GM12891 (cell line): Measurements from ENCODE around the gene NEGR1.

Experiments
- DNase-seq: peaks from one replicate; pipeline ENCODE4 v3.0.0; 2011; ENCODE audit warnings: low spot score; ENCODE audit not compliant: insufficient read length
- FAIRE-seq: peaks from 2 replicates; lab custom pipeline; 2011; peaks lifted over from hg19 to GRCh38; lab: Jason Lieb, UNC
- PAX5 ChIP-seq: IDR thresholded peaks from 2 replicates; pipeline ENCODE4 v1.6.1; 2011; ENCODE audit warnings: low read length, moderate library complexity, mild to moderate bottlenecking; ENCODE audit not compliant: insufficient read depth, severe bottlenecking
- POLR2A ChIP-seq: IDR thresholded peaks from 2 replicates; pipeline ENCODE4 v1.6.1; 2011; ENCODE audit warnings: low read depth, low read length, control low read depth
- POLR2AphosphoS5 ChIP-seq: IDR thresholded peaks from 2 replicates; pipeline ENCODE4 v1.6.1; 2011; ENCODE audit warnings: low read depth, low read length, control low read depth
- POU2F2 ChIP-seq: IDR thresholded peaks from 2 replicates; pipeline ENCODE4 v1.6.1; 2011; ENCODE audit warnings: low read depth, mild to moderate bottlenecking, control low read depth, low read length, moderate library complexity
- SPI1 ChIP-seq: IDR thresholded peaks from 2 replicates; pipeline ENCODE4 v1.6.1; 2011; ENCODE audit warnings: low read depth, low read length, control low read depth
- TAF1 ChIP-seq: IDR thresholded peaks from 2 replicates; pipeline ENCODE4 v1.6.1; 2011; ENCODE audit warnings: low read depth, low read length, control low read depth

The NEGR1 gene

GRCh38 chr1:71542155-71542554 is 740.2 kb downstream of the NEGR1 start:
- DNase-seq (no peak), FAIRE-seq (no peak)
- TF ChIP-seq POLR2AphosphoS5 (no peak), PAX5 (no peak), POLR2A (no peak), TAF1 (no peak), POU2F2 (no peak), SPI1 (no peak)

- no peak for DNase-seq
- TF ChIP-seq SPI1 (no peak), POLR2AphosphoS5 (no peak), POLR2A (no peak)
- FAIRE-seq: no peak
Measured at GRCh38 chr1:71533950-71534349, 748.4 kb downstream of the NEGR1 start.

DNA sequence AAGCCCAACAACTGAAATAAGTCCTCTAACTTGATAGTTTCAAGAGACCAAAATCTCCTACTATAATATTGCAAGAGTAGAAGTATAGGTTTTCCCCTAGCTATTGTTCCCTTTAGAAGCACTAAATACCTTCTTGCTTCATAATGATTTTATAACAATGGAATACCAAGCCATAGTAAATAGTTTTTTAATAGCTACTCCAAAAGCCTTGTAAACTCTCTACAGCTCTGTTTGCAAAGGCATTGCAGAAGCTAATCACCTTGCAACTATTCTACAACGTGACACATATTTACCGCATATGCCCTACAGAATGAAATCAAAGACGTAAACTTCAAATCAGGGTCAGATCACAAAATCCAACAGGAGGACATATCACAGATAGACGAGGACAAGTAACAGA is 750.0 kb downstream of the NEGR1 start:
- DNase-seq (no peak), FAIRE-seq (no peak)
- TF ChIP-seq POU2F2: no peak
- no peak for TF ChIP-seq POLR2AphosphoS5
- TF ChIP-seq PAX5: no peak
- no peak for TF ChIP-seq TAF1
- no peak for TF ChIP-seq POLR2A
- no peak for TF ChIP-seq SPI1

GRCh38 chr1:71526824-71527223 is 755.5 kb downstream of the NEGR1 start:
- TF ChIP-seq POU2F2 (no peak), PAX5 (no peak), POLR2AphosphoS5 (no peak), POLR2A (no peak), SPI1 (no peak), TAF1 (no peak)
- no peak for FAIRE-seq

DNA sequence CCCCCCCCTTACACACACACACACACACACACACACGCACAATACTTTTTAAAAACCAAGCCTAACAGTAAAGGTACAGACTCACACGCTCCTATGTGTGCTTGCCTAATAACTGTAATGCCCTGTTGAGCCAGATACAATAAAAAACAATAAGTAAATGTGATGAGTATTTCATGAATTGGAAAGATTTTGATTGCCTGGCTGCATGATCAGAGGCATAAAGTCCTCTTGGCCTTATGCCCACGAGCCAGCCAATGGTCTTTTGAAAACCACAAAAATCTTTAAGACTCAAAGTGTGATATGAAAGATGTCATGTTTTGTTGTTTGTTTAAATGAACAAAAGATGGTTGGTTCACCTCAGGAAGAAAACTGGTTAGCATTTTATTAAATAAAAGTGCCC is 759.6 kb downstream of the NEGR1 start:
- FAIRE-seq: no peak
- no peak for DNase-seq

More at GRCh38 chr1:71526824-71527223, 755.5 kb downstream of the NEGR1 start:
- DNase-seq: no peak

DNA sequence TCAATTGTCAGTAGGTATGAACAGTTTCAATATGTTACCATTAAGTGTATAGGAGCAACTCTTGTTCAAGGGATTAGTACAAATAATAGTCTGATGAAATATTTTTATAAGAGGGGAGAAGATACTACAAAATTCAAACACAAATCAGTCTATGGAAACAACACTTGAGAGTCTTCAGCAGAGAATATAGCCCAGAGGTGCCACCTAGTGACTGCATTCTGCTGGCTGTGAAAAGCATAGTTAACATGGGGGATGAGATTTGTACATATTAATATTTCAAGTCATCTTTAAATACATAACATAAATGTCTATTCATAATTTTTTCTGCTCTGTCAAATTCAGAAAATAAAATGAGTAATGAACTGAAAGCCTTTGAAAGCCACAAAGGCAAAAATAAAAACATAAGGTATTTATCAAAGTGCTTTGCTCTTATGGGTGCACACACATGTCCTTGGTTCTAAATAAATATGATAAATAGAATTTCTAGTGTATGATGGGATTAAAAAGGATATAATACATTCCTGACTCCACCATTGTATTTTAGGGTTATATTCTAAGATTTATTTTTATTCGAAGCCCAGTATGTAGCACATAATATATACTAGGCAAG is 760.6 kb downstream of the NEGR1 start:
- DNase-seq: no peak

More for the DNA sequence above, 759.6 kb downstream of the NEGR1 start:
- TF ChIP-seq POU2F2: no peak
- TF ChIP-seq POLR2AphosphoS5: no peak
- TF ChIP-seq POLR2A: no peak

GRCh38 chr1:71511505-71511904 is 770.8 kb downstream of the NEGR1 start:
- no peak for DNase-seq
- TF ChIP-seq POU2F2 (no peak), SPI1 (no peak), TAF1 (no peak), POLR2A (no peak), POLR2AphosphoS5 (no peak), PAX5 (no peak)
- FAIRE-seq: no peak

More for the DNA sequence above, 760.6 kb downstream of the NEGR1 start:
- TF ChIP-seq POLR2A (no peak), PAX5 (no peak), POU2F2 (no peak), TAF1 (no peak), POLR2AphosphoS5 (no peak), SPI1 (no peak)
- no peak for FAIRE-seq

DNA sequence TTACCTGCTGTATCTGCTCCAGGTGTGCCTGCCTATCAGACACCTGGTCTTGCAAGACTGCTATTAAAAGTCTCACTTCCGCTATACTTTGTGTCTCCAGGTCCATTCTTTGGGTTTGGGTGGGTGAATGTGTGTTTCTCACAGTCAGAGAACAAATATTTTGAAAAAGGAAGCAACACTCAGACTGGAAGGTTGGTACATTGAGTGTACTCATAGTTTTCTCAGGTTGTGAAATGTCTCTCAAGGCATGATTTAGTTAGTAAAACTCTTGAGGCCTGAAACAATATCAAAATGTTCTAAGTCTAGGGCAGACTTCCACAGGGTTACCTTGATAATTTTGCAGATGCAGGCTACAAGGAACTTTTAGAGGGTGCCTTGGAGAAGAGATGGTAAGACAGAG is 771.6 kb downstream of the NEGR1 start:
- DNase-seq: no peak
- no peak for FAIRE-seq

DNA sequence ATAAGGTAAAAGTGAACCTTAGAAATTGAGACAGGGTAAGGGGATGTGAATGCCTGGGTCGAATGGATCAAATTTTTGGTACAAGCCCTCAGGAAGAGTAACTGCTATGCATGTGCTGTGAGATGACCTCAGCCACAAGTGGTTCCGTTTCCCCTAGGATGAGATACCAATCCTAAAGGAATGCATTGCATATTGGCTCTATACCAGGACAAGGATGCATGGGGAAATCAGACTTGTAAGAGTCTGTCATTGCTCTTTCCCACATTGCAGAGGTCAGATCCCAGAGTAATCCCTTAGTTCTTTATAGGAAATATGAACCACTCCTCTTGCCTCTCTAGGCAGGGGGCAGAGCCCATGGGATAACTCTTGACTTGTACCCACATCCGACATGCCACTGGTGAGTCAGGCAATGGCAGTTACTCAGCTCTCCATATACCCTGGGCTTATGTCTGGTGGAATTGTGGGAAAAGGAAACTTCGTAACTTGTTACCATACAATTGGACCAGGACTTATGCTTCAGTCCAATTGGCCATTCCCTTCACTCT is 773.2 kb downstream of the NEGR1 start:
- DNase-seq (no peak), FAIRE-seq (no peak)
- TF ChIP-seq POLR2A (no peak), TAF1 (no peak), POLR2AphosphoS5 (no peak), SPI1 (no peak), POU2F2 (no peak), PAX5 (no peak)

More for the DNA sequence above, 771.6 kb downstream of the NEGR1 start:
- TF ChIP-seq SPI1 (no peak), POLR2A (no peak), POU2F2 (no peak), PAX5 (no peak), TAF1 (no peak), POLR2AphosphoS5 (no peak)

DNA sequence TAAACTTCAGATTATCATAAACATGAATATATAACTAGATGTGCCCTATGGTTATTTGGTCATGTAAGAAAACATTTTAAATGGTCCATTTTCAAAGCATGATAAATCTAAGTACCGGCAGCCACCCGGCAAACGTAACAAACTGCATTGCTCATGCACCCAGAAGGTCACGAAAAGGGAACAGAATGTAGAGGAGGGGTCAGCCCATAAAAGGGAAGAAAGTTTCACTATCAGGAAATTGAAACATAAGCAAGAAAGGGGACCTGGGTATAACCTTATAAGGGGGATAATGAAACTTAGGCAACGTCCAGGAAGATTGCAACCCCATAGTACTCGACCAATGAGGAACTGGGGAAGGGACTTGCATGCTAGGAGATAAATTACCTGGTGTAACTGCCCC is 780.3 kb downstream of the NEGR1 start:
- TF ChIP-seq POLR2A: no peak
- TF ChIP-seq POLR2AphosphoS5: no peak
- TF ChIP-seq SPI1: no peak
- TF ChIP-seq PAX5: no peak
- TF ChIP-seq POU2F2: no peak
- TF ChIP-seq TAF1: no peak
- DNase-seq: no peak
- FAIRE-seq: no peak
